Stimulated activated naive B cell treated with anti-CD40 and anti-IgM and Interleukin-4, amounts not matched to agents 10 μg/mL and 1 μg/mL and 100 μg/mL, for 72 hours (primary cell): ENCODE data around the gene SP110.
A peak's percentile ranks its signal among the peaks of the same experiment; 100 is the strongest.
"Not testable (repeated sequence)": the region's sequence is repeated elsewhere in the genome, so short reads cannot be mapped to it uniquely, and the experiment has no call there.

Source experiments
- ATAC-seq, 2 donors: fragments of 150-1000 bp; cut with Tn5 transposase; replicated peaks; 2 replicates each; pipeline ENCODE4 v1.10.0; 2021; ENCODE audit warnings: moderate library complexity in 1 of 2
- DNase-seq: peaks from one replicate; pipeline ENCODE4 v3.0.0; 2021
- H3K27ac Mint-ChIP-seq: one replicate; pipeline ENCODE4 v1.8.0; 2022; ENCODE audit warnings: mild to moderate bottlenecking, mixed read lengths
- H3K27me3 Mint-ChIP-seq, 2 donors: one replicate each; pipeline ENCODE4 v1.8.0; 2022; ENCODE audit warnings: mixed read lengths in 2 of 2
- H3K36me3 Mint-ChIP-seq, 2 donors: one replicate each; pipeline ENCODE4 v1.8.0; 2022; ENCODE audit warnings: mixed read lengths in 2 of 2, mild to moderate bottlenecking in 1 of 2
- H3K4me1 Mint-ChIP-seq, 2 donors: one replicate each; pipeline ENCODE4 v1.8.0; 2022; ENCODE audit warnings: mixed read lengths in 2 of 2, mild to moderate bottlenecking in 1 of 2
- H3K4me3 Mint-ChIP-seq, 2 donors: one replicate each; pipeline ENCODE4 v1.8.0; 2022; ENCODE audit warnings: mild to moderate bottlenecking in 2 of 2, mixed read lengths in 2 of 2, moderate library complexity in 1 of 2
- H3K9me3 Mint-ChIP-seq, 2 donors: one replicate each; pipeline ENCODE4 v1.8.0; 2022; ENCODE audit warnings: mixed read lengths in 2 of 2, mild to moderate bottlenecking in 1 of 2

The SP110 gene

DNA sequence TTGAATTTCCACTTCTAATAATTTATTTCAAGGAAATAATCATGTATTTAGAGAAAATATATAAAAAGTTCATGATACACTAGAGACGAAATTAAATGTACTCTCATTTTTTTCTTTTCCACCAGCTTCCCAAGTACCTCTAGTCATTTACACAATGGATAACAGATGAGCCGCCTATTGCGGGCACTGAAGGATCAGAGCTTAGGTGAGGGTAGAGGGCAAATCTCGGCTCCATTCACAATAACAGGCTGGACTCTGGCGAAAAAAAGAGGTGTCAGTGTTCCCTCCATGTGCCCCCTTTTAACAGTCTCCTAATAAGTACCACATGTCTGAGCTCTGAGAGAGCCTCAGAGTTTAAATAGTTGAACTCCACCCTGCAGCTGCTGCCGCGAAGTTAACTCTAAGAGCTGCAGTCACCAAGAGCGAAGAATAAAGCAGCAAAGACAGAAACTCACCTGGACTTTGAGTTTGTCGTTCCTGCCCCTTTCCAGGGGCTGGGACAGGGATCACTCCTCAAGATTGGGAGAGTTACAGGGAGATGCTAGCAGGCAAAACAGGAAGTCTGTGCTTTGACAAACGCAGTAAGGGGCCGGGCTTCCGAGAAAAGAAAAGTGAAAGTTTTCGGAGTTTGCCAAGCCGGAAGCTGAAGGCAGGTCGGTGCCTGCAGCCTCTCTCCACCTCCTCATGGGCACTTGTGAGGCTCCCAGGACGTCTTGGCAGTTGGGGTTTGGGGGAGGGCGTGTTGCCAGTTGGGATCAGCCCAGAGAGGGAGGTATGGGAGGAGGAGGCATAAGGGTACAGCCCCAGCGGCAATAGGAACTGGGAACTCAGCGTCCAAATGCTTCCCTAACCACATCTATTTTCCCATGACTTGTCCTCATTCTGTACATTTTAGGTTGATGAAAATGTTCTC, at the start of gene SP110:
SP110 (minus strand) TSS at position 566 of the 913 bp plus-strand sequence. CDS start 3,057 bp downstream, outside the sequence.
- Mint-ChIP-seq H3K27me3 (no peaks in the 10 kb centered on the region), H3K4me3 (peak within 1 kb of the TSS; percentile 99 to 100), H3K36me3 (peaks cover 25 to 44% of the 10 kb centered on the region in 2 donors), H3K9me3 (no peaks in the 10 kb centered on the region), H3K27ac (peak within 1 kb of the TSS; percentile 99), H3K4me1 (peaks cover 45 to 83% of the 10 kb centered on the region in 2 donors)
- ATAC-seq = peak; percentile 86 to 88
- DNase-seq = peak; percentile 74

DNA sequence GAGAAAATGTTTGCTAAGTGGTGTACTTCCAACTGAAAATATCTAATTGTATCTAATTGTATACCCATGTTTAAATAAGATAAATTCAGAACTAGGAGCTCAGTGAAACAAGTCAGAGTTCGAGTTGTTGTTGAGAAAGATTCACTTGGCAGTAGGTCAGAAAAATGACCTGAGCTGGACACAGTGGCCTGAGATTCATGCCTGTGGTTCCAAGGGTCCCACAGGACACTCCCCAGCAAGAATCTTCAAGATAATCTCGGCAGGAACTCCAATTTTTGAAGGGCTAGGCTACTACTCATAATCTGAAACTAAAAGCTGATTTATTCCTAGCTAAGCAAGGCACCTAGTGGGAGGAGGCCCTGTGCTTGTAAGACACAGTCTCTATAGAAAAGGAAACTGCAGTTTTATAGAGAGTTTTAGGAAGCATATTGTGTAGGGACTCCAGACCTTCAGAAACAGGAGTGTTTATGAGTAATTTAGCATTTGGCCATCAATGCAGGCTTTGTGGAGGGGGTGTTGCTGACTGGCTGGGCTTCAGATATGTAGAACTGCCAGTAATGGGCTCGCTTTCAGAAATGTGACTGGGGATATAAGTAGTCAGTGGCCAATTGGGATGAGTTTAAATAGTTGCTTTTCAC, 48.9 kb upstream of the SP110 start:
- peak; percentile 47 to 54 for ATAC-seq
- H3K4me3 Mint-ChIP-seq = peak overlapping the region; percentile 50 to 53
- no peaks in the 10 kb centered on the region for H3K27me3 Mint-ChIP-seq
- peaks cover 74 to 87% of the 10 kb centered on the region in 2 donors for H3K36me3 Mint-ChIP-seq
- peaks cover 64 to 90% of the 10 kb centered on the region in 2 donors for H3K4me1 Mint-ChIP-seq
- H3K27ac Mint-ChIP-seq = peak overlapping the region; percentile 96
- peak; percentile 13 for DNase-seq
- peaks cover 14 to 32% of the 10 kb centered on the region in 2 donors for H3K9me3 Mint-ChIP-seq

- H3K9me3 Mint-ChIP-seq = peaks cover 13 to 24% of the 10 kb centered on the region in 2 donors
- H3K27ac Mint-ChIP-seq = peak overlapping the region; percentile 96
- H3K4me1 Mint-ChIP-seq = peaks cover 66 to 97% of the 10 kb centered on the region in 2 donors
- peak; percentile 52 for DNase-seq
- H3K4me3 Mint-ChIP-seq = peak overlapping the region; percentile 51 to 65
- ATAC-seq = peak; percentile 80 to 86
- no peaks in the 10 kb centered on the region for H3K27me3 Mint-ChIP-seq
- peaks cover 73 to 86% of the 10 kb centered on the region in 2 donors for H3K36me3 Mint-ChIP-seq
These were observed 47.8 kb upstream of the SP110 start for GRCh38 chr2:230267556-230267955.

GRCh38 chr2:230267059-230267458, 47.3 kb upstream of the SP110 start:
- peaks cover 12 to 21% of the 10 kb centered on the region in 2 donors for H3K9me3 Mint-ChIP-seq
- DNase-seq (no peak), ATAC-seq (peak; percentile 55 to 59)
- peak overlapping the region; percentile 96 for H3K27ac Mint-ChIP-seq
- H3K4me1 Mint-ChIP-seq = peaks cover 69 to 99% of the 10 kb centered on the region in 2 donors
- peak overlapping the region; percentile 40 to 51 for H3K4me3 Mint-ChIP-seq
- peaks cover 73 to 86% of the 10 kb centered on the region in 2 donors for H3K36me3 Mint-ChIP-seq
- H3K27me3 Mint-ChIP-seq = no peaks in the 10 kb centered on the region

DNA sequence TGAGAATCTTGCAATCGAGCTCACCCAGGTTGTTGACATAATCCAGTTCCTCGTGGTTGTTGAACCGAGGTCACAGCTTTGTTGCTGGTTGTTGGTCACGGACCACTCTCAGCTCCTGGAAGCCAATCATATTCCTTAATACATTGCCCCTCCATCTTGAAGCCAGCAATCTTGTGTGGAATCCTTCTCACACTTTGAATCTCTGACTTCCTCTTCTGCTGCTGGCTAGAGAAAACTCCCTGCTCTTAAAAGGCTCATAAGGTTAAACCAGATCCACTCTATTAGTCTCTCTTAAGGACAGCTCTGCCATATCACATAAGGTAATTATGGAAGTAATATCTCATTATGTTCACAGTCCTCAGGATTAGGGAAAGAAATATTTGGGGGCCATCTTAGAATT, 46.9 kb upstream of the SP110 start:
- peak overlapping the region; percentile 36 to 51 for H3K4me3 Mint-ChIP-seq
- peak overlapping the region; percentile 96 for H3K27ac Mint-ChIP-seq
- H3K4me1 Mint-ChIP-seq = peaks cover 70 to 99% of the 10 kb centered on the region in 2 donors

GRCh38 chr2:230264945-230265344, 45.2 kb upstream of the SP110 start:
- DNase-seq = not testable (repeated sequence)
- peak overlapping the region; percentile 96 for H3K27ac Mint-ChIP-seq

More for the DNA sequence above, 46.9 kb upstream of the SP110 start:
- DNase-seq = no peak
- Mint-ChIP-seq H3K27me3 (no peaks in the 10 kb centered on the region), H3K36me3 (peaks cover 73 to 86% of the 10 kb centered on the region in 2 donors), H3K9me3 (peaks cover 9 to 17% of the 10 kb centered on the region in 2 donors)
- peak; percentile 17 to 24 for ATAC-seq

DNA sequence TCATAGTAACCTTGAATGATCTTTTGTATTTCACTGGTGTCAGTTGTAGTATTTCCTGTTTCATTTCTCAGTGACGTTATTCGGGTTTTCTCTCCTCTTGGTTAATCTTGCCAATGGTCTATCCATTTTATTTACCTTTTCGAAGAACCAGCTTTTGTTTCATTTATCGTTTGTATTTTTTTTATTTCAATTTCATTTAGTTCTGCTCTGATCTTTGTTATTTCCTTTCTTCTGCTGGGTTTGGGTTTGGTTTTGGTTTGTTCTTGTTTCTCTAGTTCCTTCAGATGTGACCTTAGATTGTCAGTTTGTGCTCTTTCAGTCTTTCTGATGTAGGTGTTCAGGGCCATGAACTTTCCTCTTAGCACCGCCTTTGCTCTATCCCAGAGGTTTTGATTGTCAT, 42.5 kb upstream of the SP110 start:
- peaks cover 20 to 22% of the 10 kb centered on the region in 2 donors for H3K9me3 Mint-ChIP-seq
- H3K4me3 Mint-ChIP-seq = peak overlapping the region; percentile 11 to 57
- ATAC-seq = no peak
- DNase-seq = no peak
- peaks cover 67 to 88% of the 10 kb centered on the region in 2 donors for H3K4me1 Mint-ChIP-seq
- peaks cover 65 to 88% of the 10 kb centered on the region in 2 donors for H3K36me3 Mint-ChIP-seq
- H3K27me3 Mint-ChIP-seq = no peaks in the 10 kb centered on the region
- peak overlapping the region; percentile 68 for H3K27ac Mint-ChIP-seq

More at GRCh38 chr2:230264945-230265344, 45.2 kb upstream of the SP110 start:
- Mint-ChIP-seq H3K36me3 (peaks cover 75 to 88% of the 10 kb centered on the region in 2 donors), H3K4me3 (peak overlapping the region; percentile 22 to 41), H3K9me3 (peaks cover 18 to 20% of the 10 kb centered on the region in 2 donors), H3K4me1 (peaks cover 72 to 100% of the 10 kb centered on the region in 2 donors)
- not testable (repeated sequence) for ATAC-seq, H3K27me3 Mint-ChIP-seq

DNA sequence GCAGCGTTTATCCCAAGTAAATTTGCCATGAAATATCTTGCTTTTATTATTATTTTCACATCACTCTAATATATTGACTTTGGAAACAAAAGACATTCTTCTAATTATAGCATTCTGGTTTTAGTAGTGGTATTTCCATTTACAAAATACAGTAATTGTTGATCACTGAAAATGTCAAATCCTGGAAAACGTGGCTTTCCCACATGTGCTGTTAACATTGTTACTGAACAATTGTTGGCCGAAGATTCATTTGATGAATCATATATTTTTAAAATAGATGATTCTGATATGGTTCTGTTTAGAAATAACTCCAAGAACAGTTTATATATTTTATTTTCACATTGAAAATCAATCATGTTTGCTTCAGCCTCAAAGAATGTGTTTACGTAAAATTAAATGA, 38.7 kb upstream of the SP110 start:
- no peak overlapping the region for H3K4me3 Mint-ChIP-seq
- peaks cover 46 to 63% of the 10 kb centered on the region in 2 donors for H3K36me3 Mint-ChIP-seq

GRCh38 chr2:230256733-230257332, 37.0 kb upstream of the SP110 start:
- Mint-ChIP-seq H3K36me3 (peaks cover 34 to 48% of the 10 kb centered on the region in 2 donors), H3K9me3 (peaks cover 16 to 20% of the 10 kb centered on the region in 2 donors)
- peak; percentile 54 to 62 for ATAC-seq

More for the DNA sequence above, 38.7 kb upstream of the SP110 start:
- ATAC-seq (no peak), DNase-seq (no peak)
- peaks cover 50 to 58% of the 10 kb centered on the region in 2 donors for H3K4me1 Mint-ChIP-seq
- H3K27ac Mint-ChIP-seq = peak overlapping the region; percentile 97
- H3K27me3 Mint-ChIP-seq = no peaks in the 10 kb centered on the region
- peaks cover 16 to 20% of the 10 kb centered on the region in 2 donors for H3K9me3 Mint-ChIP-seq

DNA sequence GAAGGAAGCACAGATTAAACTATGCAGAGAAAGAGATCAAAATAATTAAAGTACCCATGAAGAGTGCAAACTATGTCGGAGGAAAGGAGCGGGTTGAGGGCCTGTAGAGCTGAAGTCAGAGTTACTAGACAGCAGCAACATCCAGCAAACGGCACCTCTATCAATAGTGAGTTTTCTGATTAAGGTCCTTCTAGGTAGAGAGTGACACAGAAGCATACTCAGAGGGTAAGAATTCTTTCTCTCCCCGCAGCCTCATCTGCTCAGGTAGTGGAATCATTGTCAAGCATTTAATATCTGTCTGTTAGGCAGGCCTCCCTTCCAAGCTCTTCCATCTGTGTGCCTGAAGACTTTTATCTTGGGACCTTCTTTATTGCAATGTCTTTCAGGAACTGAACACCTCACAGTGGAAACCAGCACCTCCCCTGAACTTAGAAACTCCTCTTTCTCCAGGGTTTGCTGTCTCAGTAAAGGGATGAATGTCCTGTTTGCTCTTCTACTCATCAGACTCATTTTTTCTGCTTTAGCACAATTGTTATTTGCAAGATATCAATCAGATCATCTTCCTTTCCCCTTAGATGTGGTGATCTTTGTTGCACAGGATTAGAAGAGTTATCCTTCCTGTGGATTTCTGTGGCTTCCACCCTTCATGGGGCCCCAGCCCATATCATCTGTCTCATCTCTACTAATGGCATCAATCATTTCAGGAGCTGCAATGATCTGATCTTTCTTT, 34.5 kb upstream of the SP110 start:
- Mint-ChIP-seq H3K4me3 (no peak overlapping the region), H3K4me1 (peaks cover 19 to 20% of the 10 kb centered on the region in 2 donors), H3K27me3 (no peaks in the 10 kb centered on the region), H3K36me3 (peaks cover 16 to 30% of the 10 kb centered on the region in 2 donors), H3K27ac (no peak overlapping the region), H3K9me3 (peaks cover 0 to 2% of the 10 kb centered on the region in 2 donors)
- DNase-seq (no peak), ATAC-seq (no peak)

More at GRCh38 chr2:230256733-230257332, 37.0 kb upstream of the SP110 start:
- peak overlapping the region; percentile 69 to 72 for H3K4me3 Mint-ChIP-seq
- peak overlapping the region; percentile 97 for H3K27ac Mint-ChIP-seq
- DNase-seq = no peak
- no peaks in the 10 kb centered on the region for H3K27me3 Mint-ChIP-seq
- peaks cover 39 to 41% of the 10 kb centered on the region in 2 donors for H3K4me1 Mint-ChIP-seq

DNA sequence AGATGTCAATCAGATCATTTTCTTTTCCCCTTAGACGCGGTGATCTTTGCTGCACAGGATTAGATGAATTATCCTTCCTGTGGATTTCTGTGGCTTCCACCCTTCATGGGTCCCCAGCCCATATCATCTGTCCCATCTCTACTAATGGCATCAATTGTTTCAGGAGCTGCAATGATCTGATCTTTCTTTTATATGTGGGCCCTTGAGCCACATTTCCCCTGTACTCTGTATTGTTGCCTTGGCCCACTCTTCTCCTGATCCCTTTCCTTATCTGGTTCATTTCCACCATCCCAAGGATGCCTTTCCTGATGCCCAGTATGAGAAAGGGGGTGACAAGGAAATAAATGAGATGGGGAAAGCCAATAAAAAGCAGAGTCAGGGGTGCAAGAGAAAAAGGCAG, 30.4 kb upstream of the SP110 start:
- H3K4me3 Mint-ChIP-seq = no peak overlapping the region
- no peak for DNase-seq
- peaks cover 4 to 6% of the 10 kb centered on the region in 2 donors for H3K36me3 Mint-ChIP-seq
- H3K27me3 Mint-ChIP-seq = no peaks in the 10 kb centered on the region
- no peaks in the 10 kb centered on the region for H3K4me1 Mint-ChIP-seq
- no peak overlapping the region for H3K27ac Mint-ChIP-seq
- no peaks in the 10 kb centered on the region for H3K9me3 Mint-ChIP-seq
- no peak for ATAC-seq

GRCh38 chr2:230246206-230246605, 26.4 kb upstream of the SP110 start:
- Mint-ChIP-seq H3K9me3 (no peaks in the 10 kb centered on the region), H3K27ac (no peak overlapping the region), H3K36me3 (peaks cover 22 to 28% of the 10 kb centered on the region in 2 donors), H3K27me3 (no peaks in the 10 kb centered on the region), H3K4me3 (no peak overlapping the region), H3K4me1 (peaks cover 11 to 22% of the 10 kb centered on the region in 2 donors)
- no peak for ATAC-seq
- DNase-seq = no peak

DNA sequence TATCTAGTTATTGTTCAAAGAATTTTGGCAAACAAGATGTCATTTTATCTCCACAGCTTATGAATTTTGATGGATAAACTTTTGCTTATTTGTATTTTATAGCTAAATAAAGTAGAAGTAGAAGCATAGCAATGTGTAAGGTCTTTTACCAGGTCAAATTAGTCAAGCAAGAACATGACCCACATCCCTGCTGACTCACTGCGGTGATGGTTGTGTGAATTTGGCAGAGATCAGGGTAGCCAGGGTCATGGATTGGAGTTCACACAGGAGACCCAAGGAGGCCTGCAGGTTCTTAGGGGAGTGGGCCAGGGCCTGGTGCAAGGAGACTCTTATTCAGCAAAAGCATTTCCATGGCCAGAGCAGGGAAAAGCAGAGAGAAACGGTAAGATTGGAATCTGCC, 24.4 kb upstream of the SP110 start:
- no peak overlapping the region for H3K4me3 Mint-ChIP-seq
- DNase-seq = no peak
- H3K27ac Mint-ChIP-seq = no peak overlapping the region
- peaks cover 11 to 24% of the 10 kb centered on the region in 2 donors for H3K4me1 Mint-ChIP-seq
- no peaks in the 10 kb centered on the region for H3K27me3 Mint-ChIP-seq
- H3K36me3 Mint-ChIP-seq = peaks cover 35 to 41% of the 10 kb centered on the region in 2 donors
- H3K9me3 Mint-ChIP-seq = no peaks in the 10 kb centered on the region
- no peak for ATAC-seq
